ENCODE measurements around the gene FNDC8. TPM values are rescaled to one million over a fixed set of nuclear protein-coding genes. Genes with fewer than 3 reads are reported as not detected.

Gene FNDC8
- total and polyA plus RNA-seq, 2 donors from 2014 or later: not detected

GRCh38 chr17:35080536-35080935 is 40.9 kb upstream of the FNDC8 start:
- no peaks in the 10 kb centered on the region for H3K9me3 ChIP-seq (ENCODE audit: control insufficient read depth in 2 of 3, insufficient read depth in 1 of 3, low read length in 3 of 3)
- peak overlapping the region; percentile 17 to 38 for H3K27ac ChIP-seq (ENCODE audit: low read depth in 2 of 2, low read length in 2 of 2)
- no peaks in the 10 kb centered on the region for H3K36me3 ChIP-seq (ENCODE audit: control insufficient read depth in 2 of 3, insufficient read depth in 3 of 3, low read length in 3 of 3)
- H3K4me3 ChIP-seq (ENCODE audit: low read length in 3 of 3): no peak overlapping the region
- no peak for FAIRE-seq
- H3K9ac ChIP-seq (ENCODE audit: low read length in 3 of 3): no peak overlapping the region
- peaks cover 0 to 11% (median 0%) of the 10 kb centered on the region in 3 donors for H3K4me1 ChIP-seq (ENCODE audit: control insufficient read depth in 2 of 3, insufficient read depth in 2 of 3, low read depth in 1 of 3, low read length in 3 of 3)
- no peak for DNase-seq
- no peak for TF ChIP-seq CTCF (IDR thresholded peaks at IDR 0.05; ENCODE audit: borderline replicate concordance, extremely low read depth, insufficient read depth)
- H3K27me3 ChIP-seq (ENCODE audit: control insufficient read depth, insufficient read depth, low read length): no peaks in the 10 kb centered on the region
- intact Hi-C loops (cut with DNase I): no loop called here

- FAIRE-seq (no peak), DNase-seq (no peak)
- TF ChIP-seq CTCF (IDR thresholded peaks at IDR 0.05; ENCODE audit: borderline replicate concordance, extremely low read depth, insufficient read depth): no peak
- Histone ChIP-seq H3K27me3 (ENCODE audit: control insufficient read depth, insufficient read depth, low read length) (no peaks in the 10 kb centered on the region), H3K4me3 (ENCODE audit: low read length in 3 of 3) (no peak overlapping the region), H3K27ac (ENCODE audit: low read depth in 2 of 2, low read length in 2 of 2) (no peak overlapping the region), H3K9ac (ENCODE audit: low read length in 3 of 3) (no peak overlapping the region), H3K9me3 (ENCODE audit: control insufficient read depth in 2 of 3, insufficient read depth in 1 of 3, low read length in 3 of 3) (no peaks in the 10 kb centered on the region), H3K36me3 (ENCODE audit: control insufficient read depth in 2 of 3, insufficient read depth in 3 of 3, low read length in 3 of 3) (no peaks in the 10 kb centered on the region), H3K4me1 (ENCODE audit: control insufficient read depth in 2 of 3, insufficient read depth in 2 of 3, low read depth in 1 of 3, low read length in 3 of 3) (peaks cover 0 to 11% (median 0%) of the 10 kb centered on the region in 3 donors)
- intact Hi-C loops (cut with DNase I): no loop called here
Observed at GRCh38 chr17:35081638-35082037, 39.8 kb upstream of the FNDC8 start.

GRCh38 chr17:35082073-35082657 is 39.2 kb upstream of the FNDC8 start:
- Histone ChIP-seq H3K4me1 (ENCODE audit: control insufficient read depth in 2 of 3, insufficient read depth in 2 of 3, low read depth in 1 of 3, low read length in 3 of 3) (peaks cover 0 to 11% (median 0%) of the 10 kb centered on the region in 3 donors), H3K27ac (ENCODE audit: low read depth in 2 of 2, low read length in 2 of 2) (peak overlapping the region in 1 of 2 donors; percentile 55), H3K36me3 (ENCODE audit: control insufficient read depth in 2 of 3, insufficient read depth in 3 of 3, low read length in 3 of 3) (no peaks in the 10 kb centered on the region), H3K9me3 (ENCODE audit: control insufficient read depth in 2 of 3, insufficient read depth in 1 of 3, low read length in 3 of 3) (no peaks in the 10 kb centered on the region), H3K27me3 (ENCODE audit: control insufficient read depth, insufficient read depth, low read length) (no peaks in the 10 kb centered on the region), H3K4me3 (ENCODE audit: low read length in 3 of 3) (no peak overlapping the region), H3K9ac (ENCODE audit: low read length in 3 of 3) (no peak overlapping the region)
- intact Hi-C loops (cut with DNase I): no loop called here
- DNase-seq: no peak
- no peak for FAIRE-seq
- no peak for TF ChIP-seq CTCF (IDR thresholded peaks at IDR 0.05; ENCODE audit: borderline replicate concordance, extremely low read depth, insufficient read depth)

- no peak overlapping the region for H3K4me3 ChIP-seq (ENCODE audit: low read length in 3 of 3)
- H3K9me3 ChIP-seq (ENCODE audit: control insufficient read depth in 2 of 3, insufficient read depth in 1 of 3, low read length in 3 of 3): no peaks in the 10 kb centered on the region
- no peaks in the 10 kb centered on the region for H3K27me3 ChIP-seq (ENCODE audit: control insufficient read depth, insufficient read depth, low read length)
- intact Hi-C loops (cut with DNase I): no loop called here
- H3K9ac ChIP-seq (ENCODE audit: low read length in 3 of 3): no peak overlapping the region
- DNase-seq (no peak), FAIRE-seq (no peak)
- peaks cover 0 to 11% (median 2%) of the 10 kb centered on the region in 3 donors for H3K4me1 ChIP-seq (ENCODE audit: control insufficient read depth in 2 of 3, insufficient read depth in 2 of 3, low read depth in 1 of 3, low read length in 3 of 3)
- H3K27ac ChIP-seq (ENCODE audit: low read depth in 2 of 2, low read length in 2 of 2): no peak overlapping the region
- no peak for TF ChIP-seq CTCF (IDR thresholded peaks at IDR 0.05; ENCODE audit: borderline replicate concordance, extremely low read depth, insufficient read depth)
- no peaks in the 10 kb centered on the region for H3K36me3 ChIP-seq (ENCODE audit: control insufficient read depth in 2 of 3, insufficient read depth in 3 of 3, low read length in 3 of 3)
Observed at GRCh38 chr17:35083071-35083470, 38.3 kb upstream of the FNDC8 start.

Measured in kidney (tissue), 14 donors.